GM12878 (cell line): ENCODE results near the gene TUBB4B. TPM values are rescaled to one million over a fixed set of nuclear protein-coding genes. Genes with fewer than 3 reads are reported as not detected.

Source experiments
- ATAC-seq: fragments of 200-7000 bp; cut with Tn5 transposase; 3 replicates; pipeline ENCODE4 v1.9.1; 2020; ENCODE audit warnings: mild to moderate bottlenecking, moderate library complexity
- BruUV-seq: library from RNA; stranded (reverse); fragments of 400-500 nt; replicated peaks from 2 replicates; lab custom pipeline; 2021; lab: Mats Ljungman, UMichigan
- CTCF ChIA-PET: fragments of 300-600 bp; sonication (Branson Sonifier 250); formaldehyde crosslinking; extraction: SDS; loops from one replicate; lab custom pipeline; 2021; ENCODE audit warnings: inconsistent platforms; lab: Yijun Ruan, JAX
- POLR2A ChIA-PET: fragments of 350-600 bp; formaldehyde crosslinking; extraction: SDS; loops from one replicate; lab custom pipeline; 2021; ENCODE audit warnings: inconsistent platforms; lab: Charles Lee
- RAD21 ChIA-PET: fragments of 300-600 bp; sonication (Branson Sonifier 250); formaldehyde crosslinking; loops from one replicate; lab custom pipeline; 2023; ENCODE audit warnings: antibody characterized with exemption; ENCODE audit not compliant: unreplicated experiment; lab: Charles Lee
- SMC1A ChIA-PET: fragments of 300-600 bp; sonication (Branson Sonifier 250); formaldehyde crosslinking; loops from one replicate; lab custom pipeline; 2023; ENCODE audit not compliant: unreplicated experiment, uncharacterized antibody; lab: Charles Lee
- DNase-seq: peaks from one replicate; pipeline ENCODE4 v3.0.0-alpha.2; 2011; ENCODE audit warnings: low read depth, low spot score
- FAIRE-seq: peaks from 3 replicates; lab custom pipeline; 2011; peaks lifted over from hg19 to GRCh38; lab: Jason Lieb, UNC
- H2AFZ ChIP-seq: 2 replicates; pipeline ENCODE4 v1.6.0; 2011; ENCODE audit warnings: low read depth, low read length, control low read depth; ENCODE audit not compliant: control insufficient read depth
- H3K27ac ChIP-seq: 2 replicates; pipeline ENCODE4 v1.5.1; 2011; ENCODE audit warnings: control low read depth; ENCODE audit not compliant: control insufficient read depth, insufficient read depth
- H3K27me3 ChIP-seq, 2 experiments: replicated peaks in 1 of 2; 2 replicates each; pipeline versions ENCODE4 v1.6.0 to v1.6.1; 2011; ENCODE audit warnings: low read length in 1 of 2; ENCODE audit not compliant: control insufficient read depth in 2 of 2, insufficient read depth in 2 of 2
- H3K36me3 ChIP-seq, 2 experiments: 2 replicates each; pipeline ENCODE4 v1.5.1; 2011; ENCODE audit warnings: low read length in 1 of 2; ENCODE audit not compliant: control insufficient read depth in 2 of 2, insufficient read depth in 2 of 2
- H3K4me1 ChIP-seq: 2 replicates; pipeline ENCODE4 v1.6.1; 2011; ENCODE audit warnings: mild to moderate bottlenecking, low read length, moderate library complexity, mixed read lengths; ENCODE audit not compliant: control insufficient read depth, insufficient read depth
- H3K4me2 ChIP-seq: 2 replicates; pipeline ENCODE4 v1.6.0; 2011; ENCODE audit warnings: control low read depth; ENCODE audit not compliant: control insufficient read depth, insufficient read depth
- H3K4me3 ChIP-seq: fragments of 200-600 bp; sonication (generic); 2 replicates; pipeline ENCODE4 v1.5.1; 2016
- H3K79me2 ChIP-seq: 2 replicates; pipeline ENCODE4 v1.6.0; 2011; ENCODE audit warnings: low read length; ENCODE audit not compliant: control insufficient read depth, insufficient read depth
- H3K9ac ChIP-seq: 2 replicates; pipeline ENCODE4 v1.8.0; 2011; ENCODE audit warnings: low read length, control low read depth, mixed read lengths; ENCODE audit not compliant: control insufficient read depth, insufficient read depth
- H3K9me3 ChIP-seq: replicated peaks from 3 replicates; pipeline ENCODE4 v1.5.1; 2011; ENCODE audit warnings: mild to moderate bottlenecking, low read length; ENCODE audit not compliant: control insufficient read depth, insufficient read depth
- H4K20me1 ChIP-seq: 2 replicates; pipeline ENCODE4 v1.6.0; 2011; ENCODE audit not compliant: control insufficient read depth, insufficient read depth
- ATF3 ChIP-seq: IDR thresholded peaks from 2 replicates; pipeline ENCODE4 v1.6.1; 2011; ENCODE audit warnings: low read depth, mild to moderate bottlenecking, low read length, moderate library complexity, borderline replicate concordance; ENCODE audit errors: extremely low read depth
- DPF2 ChIP-seq: fragments of 450-650 bp; IDR thresholded peaks from 2 replicates; pipeline ENCODE4 v1.6.1; 2017; ENCODE audit warnings: mild to moderate bottlenecking
- EP300 ChIP-seq, 2 experiments: fragments of 150-350 bp in 1 of 2; IDR thresholded peaks; 2 replicates each; pipeline ENCODE4 v1.6.1; 2011 to 2012; ENCODE audit warnings: low read depth in 2 of 2, low read length in 2 of 2, borderline replicate concordance in 1 of 2, improper control_type of control experiment in 1 of 2, inconsistent platforms in 1 of 2; ENCODE audit not compliant: control insufficient read depth in 1 of 2
- IRF4 ChIP-seq: IDR thresholded peaks from 2 replicates; pipeline ENCODE4 v1.6.1; 2011; ENCODE audit warnings: low read depth, low read length
- MYC ChIP-seq: IDR thresholded peaks from 2 replicates; pipeline ENCODE4 v1.6.1; 2011; ENCODE audit warnings: mild to moderate bottlenecking, low read length, moderate library complexity, inconsistent platforms; ENCODE audit not compliant: insufficient read depth, insufficient replicate concordance, insufficient read length, severe bottlenecking
- NR2C2 ChIP-seq: IDR thresholded peaks from 2 replicates; pipeline ENCODE4 v1.6.1; 2011; ENCODE audit warnings: borderline replicate concordance, low read depth; ENCODE audit not compliant: control insufficient read depth, insufficient read length
- PML ChIP-seq: IDR thresholded peaks from 2 replicates; pipeline ENCODE4 v1.6.1; 2012; ENCODE audit warnings: low read length, inconsistent platforms
- POLR2AphosphoS5 ChIP-seq: IDR thresholded peaks from 2 replicates; pipeline ENCODE4 v1.6.1; 2011; ENCODE audit warnings: mild to moderate bottlenecking, low read length, inconsistent platforms
- POU2F2 ChIP-seq: IDR thresholded peaks from 3 replicates; pipeline ENCODE4 v1.6.1; 2011; ENCODE audit warnings: low read depth, mild to moderate bottlenecking, low read length, borderline replicate concordance
- RELB ChIP-seq: fragments of 450-650 bp; IDR thresholded peaks from 2 replicates; pipeline ENCODE4 v1.6.1; 2017; ENCODE audit warnings: low read depth, mild to moderate bottlenecking, moderate library complexity
- SREBF1 ChIP-seq: IDR thresholded peaks from 2 replicates; pipeline ENCODE4 v1.6.1; 2012; ENCODE audit warnings: mild to moderate bottlenecking, low read length
- ZZZ3 ChIP-seq: IDR thresholded peaks from 2 replicates; pipeline ENCODE4 v1.6.1; 2011; ENCODE audit warnings: low read depth; ENCODE audit not compliant: control insufficient read depth, insufficient read length
- WGBS: methylation state at CpG from one replicate; pipeline ENCODE4 v1.1.6; 2016; ENCODE audit warnings: low lambda C conversion rate; ENCODE audit not compliant: insufficient replicate concordance, insufficient coverage; ENCODE audit errors: missing lambda C conversion rate; 5-methylcytosine and 5-hydroxymethylcytosine counted together
- in situ Hi-C: fragments of 300-500 bp; cut with MboI; formaldehyde crosslinking; loops from 9 replicates; pipeline ENCODE4 v1.14.3; 2018; ENCODE audit warnings: mixed read lengths
- intact Hi-C: fragments of 100-400 bp; cut with micrococcal nuclease; formaldehyde crosslinking; loops from one replicate; pipeline ENCODE4 v1.14.2; 2022; ENCODE audit not compliant: unreplicated experiment
- polyA plus RNA-seq, 11 experiments: library from polyadenylated mRNA; depleted of rRNA in 4 of 11; unstranded in 6 of 11; stranded (reverse) in 5 of 11; fragments of >200 nt; fragmentation: Nextera tagmentation in 4 of 11; fragmentation: Illumina TruSeq in 1 of 11; extraction: Ambion mirVana in 4 of 11; extraction: Trizol in 1 of 11; gene quantifications; 1 replicate in 1 of 11; 2 replicates in 10 of 11; pipeline versions ENCODE4 v1.2.1 to v1.2.3, GENCODE V29; 2011 to 2016; ENCODE audit warnings: inconsistent platforms in 2 of 11, missing spikeins in 2 of 11, low read depth in 1 of 11
- total RNA-seq, 4 experiments: library from RNA; depleted of rRNA in 3 of 4; stranded (reverse); fragments of >200 nt in 3 of 4; fragmentation: Illumina TruSeq in 1 of 4; extraction: Trizol in 1 of 4; gene quantifications; 2 replicates each; pipeline versions ENCODE4 v1.2.1 to v1.2.3, GENCODE V29; 2013 to 2021

Gene TUBB4B
- total and polyA plus RNA-seq, 10 of the 15 experiments (the other 5 are each of a cell fraction or from before 2014, with no cell fraction given), result 23.0 to 532 (median 254) TPM

GRCh38 chr9:137198902-137199283 lies 42.2 kb upstream of the TUBB4B start (continued):
- TF ChIP-seq ZZZ3 (no peak), DPF2 (no peak), RELB (no peak), POLR2AphosphoS5 (no peak)

GRCh38 chr9:137199411-137200121 lies 41.5 kb upstream of the TUBB4B start:
- H3K4me1 ChIP-seq, result peaks cover 30% of the 10 kb centered on the region
- RAD21 ChIA-PET, result no interaction called here
- no peak overlapping the region for H3K27ac ChIP-seq
- WGBS, result 79% methylated on average over 28 of the region's 51 CpGs
- in situ Hi-C loops (no loop called here), intact Hi-C loops (loop anchor here (2.0 kb wide), 2 partner anchors 23 to 77 kb away; partner anchors contain the start of gene RNF208)
- no TSS peak for BruUV-seq
- no peaks in the 10 kb centered on the region for H4K20me1 ChIP-seq
- H3K4me2 ChIP-seq, result peak overlapping the region; percentile 54
- no peak for TF ChIP-seq EP300 (IDR thresholded peaks at IDR 0.05; ENCODE audit: borderline replicate concordance in 1 of 2, control insufficient read depth in 1 of 2, low read depth in 2 of 2, low read length in 2 of 2)
- no peak for TF ChIP-seq POU2F2
- TF ChIP-seq IRF4, result no peak
- no peak for TF ChIP-seq ATF3
- no peak for TF ChIP-seq MYC
- no peak for TF ChIP-seq PML
- no peak for TF ChIP-seq NR2C2
- TF ChIP-seq SREBF1, result no peak
- H3K36me3 ChIP-seq, result no peaks in the 10 kb centered on the region
- H3K4me3 ChIP-seq, result peak overlapping the region; percentile 50; the same call in 1 of the 2 replicates
- DNase-seq (no peak), FAIRE-seq (no peak), ATAC-seq (no peak)
- no peaks in the 10 kb centered on the region for H3K27me3 ChIP-seq
- H3K9ac ChIP-seq, result no peak overlapping the region; the same call in 1 of the 2 replicates
- H3K9me3 ChIP-seq, result no peaks in the 10 kb centered on the region
- CTCF ChIA-PET, result no interaction called here
- SMC1A ChIA-PET, result interaction anchor here (0.9 to 1.9 kb wide), 3 partner anchors 11 to 50 kb away, joined by 4 to 9 read pairs (median 5); partner anchors contain the start of genes ANAPC2 and SSNA1
- POLR2A ChIA-PET, result interaction anchor here (2.0 to 2.5 kb wide), 2 partner anchors 11 to 49 kb away, joined by 6 to 9 read pairs; partner anchors contain the start of gene SSNA1
- H3K79me2 ChIP-seq, result peaks cover 16% of the 10 kb centered on the region
- H2AFZ ChIP-seq, result no peak overlapping the region
